ENCODE results near the gene RBM44.

The RBM44 gene

GRCh38 chr2:237876951-237877491 is 78.4 kb downstream of the RBM44 start:
- H3K27ac ChIP-seq: peak overlapping the region; percentile 100
- ChIA-PET CTCF (no interaction called here), POLR2A (ENCODE audit: low non-redundant PET) (no interaction called here)
- no peak for TF ChIP-seq CTCF (conservative IDR thresholded peaks at IDR 0.05; ENCODE audit: low read depth)
- no peak for DNase-seq (ENCODE audit: low spot score)

GRCh38 chr2:237877576-237878307 is 79.2 kb downstream of the RBM44 start:
- no peak for DNase-seq (ENCODE audit: low spot score)
- peak overlapping the region; percentile 100 for H3K27ac ChIP-seq
- ChIA-PET POLR2A (ENCODE audit: low non-redundant PET) (no interaction called here), CTCF (no interaction called here)
- no peak for TF ChIP-seq CTCF (conservative IDR thresholded peaks at IDR 0.05; ENCODE audit: low read depth)

GRCh38 chr2:237878321-237879057 is 79.9 kb downstream of the RBM44 start:
- TF ChIP-seq CTCF (conservative IDR thresholded peaks at IDR 0.05; ENCODE audit: low read depth): no peak
- ChIA-PET CTCF (no interaction called here), POLR2A (ENCODE audit: low non-redundant PET) (no interaction called here)
- H3K27ac ChIP-seq: peak overlapping the region; percentile 100
- no peak for DNase-seq (ENCODE audit: low spot score)

GRCh38 chr2:237879058-237879430 is 80.5 kb downstream of the RBM44 start:
- ChIA-PET POLR2A (ENCODE audit: low non-redundant PET) (no interaction called here), CTCF (no interaction called here)
- TF ChIP-seq CTCF (conservative IDR thresholded peaks at IDR 0.05; ENCODE audit: low read depth): no peak
- DNase-seq (ENCODE audit: low spot score): no peak
- H3K27ac ChIP-seq: peak overlapping the region; percentile 100

- no peak for TF ChIP-seq CTCF (conservative IDR thresholded peaks at IDR 0.05; ENCODE audit: low read depth)
- peak overlapping the region; percentile 100 for H3K27ac ChIP-seq
- no peak for DNase-seq (ENCODE audit: low spot score)
- CTCF ChIA-PET: no interaction called here
- POLR2A ChIA-PET (ENCODE audit: low non-redundant PET): no interaction called here
Observed at GRCh38 chr2:237879991-237880560, 81.5 kb downstream of the RBM44 start.

- ChIA-PET POLR2A (ENCODE audit: low non-redundant PET) (no interaction called here), CTCF (no interaction called here)
- TF ChIP-seq CTCF (conservative IDR thresholded peaks at IDR 0.05; ENCODE audit: low read depth): no peak
- DNase-seq (ENCODE audit: low spot score): no peak
- no peak overlapping the region; the same call in 1 of the 2 replicates for H3K27ac ChIP-seq
Observed at GRCh38 chr2:237882510-237883481, 84.2 kb downstream of the RBM44 start.

Measured in RWPE1 (cell line).